Heart right ventricle (tissue), 16 donors: Measurements from ENCODE around the gene GAD2. TPM values are rescaled to one million over a fixed set of nuclear protein-coding genes. Genes with fewer than 3 reads are reported as not detected.

Source experiments
- ATAC-seq, 8 donors: fragments of 200-7000 bp; cut with Tn5 transposase; one replicate each; pipeline ENCODE4 v1.9.1; 2020; ENCODE audit warnings: mild to moderate bottlenecking in 8 of 8, moderate library complexity in 8 of 8, moderate number of reproducible peaks in 1 of 8
- DNase-seq, 2 donors: peaks; one replicate each; pipeline ENCODE4 v3.0.0-alpha.2; 2020
- H3K27ac ChIP-seq, 10 donors: fragments of 200-600 bp; sonication (generic) in 2 of 10; one replicate each; pipeline versions ENCODE4 v1.5.0 to v1.8.0; 2020 to 2022; ENCODE audit warnings: mild to moderate bottlenecking in 3 of 10
- H3K27me3 ChIP-seq, 7 donors: fragments of 200-600 bp; one replicate each; pipeline ENCODE4 v1.8.0; 2021 to 2022; ENCODE audit warnings: mild to moderate bottlenecking in 2 of 7
- H3K36me3 ChIP-seq, 9 donors: fragments of 200-600 bp; sonication (generic) in 1 of 9; one replicate each; pipeline versions ENCODE4 v1.5.0 to v1.8.0; 2020 to 2022; ENCODE audit warnings: mild to moderate bottlenecking in 2 of 9
- H3K4me1 ChIP-seq, 9 donors: fragments of 200-600 bp; sonication (generic) in 1 of 9; one replicate each; pipeline versions ENCODE4 v1.5.0 to v1.8.0; 2020 to 2022; ENCODE audit warnings: mild to moderate bottlenecking in 4 of 9
- H3K4me3 ChIP-seq, 10 donors: fragments of 200-600 bp; sonication (generic) in 2 of 10; one replicate each; pipeline versions ENCODE4 v1.5.0 to v1.8.0; 2020 to 2022; ENCODE audit warnings: mild to moderate bottlenecking in 7 of 10, moderate library complexity in 2 of 10
- H3K9me3 ChIP-seq, 11 donors: fragments of 200-600 bp in 10 of 11; sonication (generic) in 2 of 11; one replicate each; pipeline versions ENCODE4 v1.5.0 to v1.8.0; 2013 to 2022; ENCODE audit warnings: mild to moderate bottlenecking in 2 of 11, control low read depth in 1 of 11, moderate library complexity in 1 of 11
- CTCF ChIP-seq, 9 donors: fragments of 200-600 bp; sonication (generic) in 2 of 9; IDR thresholded peaks; one replicate each; pipeline versions ENCODE4 v1.5.0 to v1.8.0; 2021 to 2022; ENCODE audit warnings: antibody characterized with exemption in 9 of 9, mild to moderate bottlenecking in 5 of 9, moderate library complexity in 1 of 9
- WGBS, 2 donors: extraction: QIAGEN DNeasy Blood & Tissue Kit; methylation state at CpG; one replicate each; pipeline ENCODE4 v1.1.7; 2013; ENCODE audit warnings: inconsistent platforms in 1 of 2; 5-methylcytosine and 5-hydroxymethylcytosine counted together
- intact Hi-C, 10 donors: fragments of 100-400 bp; cut with DNase I; formaldehyde crosslinking; loops; one replicate each; pipeline versions ENCODE4 v1.11.1 to v1.14.2; 2022
- long read RNA-seq, 3 donors: library from polyadenylated mRNA; unstranded; transcript quantifications; one replicate each; pipeline ENCODE4 v2.0.0, GENCODE V29; 2020 to 2021
- polyA plus RNA-seq, 2 donors: library from polyadenylated mRNA; stranded (reverse); fragments of 200-250 nt; gene quantifications; one replicate each; pipeline ENCODE4 v1.2.3, GENCODE V29; 2013
- total RNA-seq, 10 donors: library from RNA; stranded (reverse); fragmentation: NEBNext Ultra II Directional in 3 of 10; extraction: Animal tissue kit (Norgen Biotek cat#: 25700) in 3 of 10; gene quantifications; one replicate each; pipeline versions ENCODE4 v1.2.1 to v1.2.4, GENCODE V29; 2021 to 2023
- donor health status: Arrhythmogenic right ventricular cardiomyopathy.
- donor health status: ischemic (EF 13 %, LVEDD 7.1; RV severe dilation, severe dysfunction).
- donor health status: healthy with polysubstance abuse.
- donor health status: DM: no; HTN: yes; CAD: no.
- donor health status: DM: no; HTN: no; CAD: no.
- donor health status: ischemic (EF 25% LVEDD 6.9; RV normal size, moderate dysfunction).
- donor health status: ischemic (EF 25% LVEDD 5.7; RV mildly dilated, moderate dysfunction).
- donor health status: healthy.
- donor health status: DM: yes; HTN: yes; CAD: no.
- donor health status: Ischemic cardiomyopathy.
- donor health status: ischemic (EF 35%, LVEDD 5.7; RV mildly dilated, moderate dysfunction).
- donor health status: nonischemic (EF 11% LVEDD 7.7; RV severe dilation, severe dysfunction).
- donor health status: DM: yes; HTN: yes; CAD: no.
- donor health status: PGD.
- donor health status: ischemic (EF 29% LVEDD 5.4; RV normal size, mild dysfunction).
- donor health status: nonischemic (EF 23%, LVEDD 6.1; RV moderate dilation, normal function).

The GAD2 gene
- not detected for total RNA-seq
- not detected for polyA plus RNA-seq
- long read RNA-seq, donor 1, result 0 reads
- long read RNA-seq, donor 2, result 0 reads
- long read RNA-seq, donor 3, result 0 reads

- Histone ChIP-seq H3K4me1 (peaks cover 0 to 34% (median 23%) of the 10 kb centered on the region in 9 donors), H3K27ac (no peak within 1 kb of the TSS), H3K9me3 (no peaks in the 10 kb centered on the region), H3K36me3 (no peaks in the 10 kb centered on the region), H3K27me3 (peaks cover 38 to 100% (median 98%) of the 10 kb centered on the region in 7 donors), H3K4me3 (peak within 1 kb of the TSS in 1 of 10 donors; percentile 5)
- 2% methylated on average over 60 of the region's 60 CpGs for WGBS, 2 donors
- ATAC-seq (no peak), DNase-seq (no peak)
- intact Hi-C loops, result no loop called here
- no peak for TF ChIP-seq CTCF (IDR thresholded peaks at IDR 0.05)
These were observed at the start of gene GAD2 for GRCh38 chr10:26216585-26217395. TSS of gene GAD2 (plus strand) at chr10:26216774. CDS start at chr10:26216810, 36 bp downstream.

GRCh38 chr10:26169466-26169865, 47.1 kb upstream of the GAD2 start:
- Histone ChIP-seq H3K36me3 (no peaks in the 10 kb centered on the region), H3K27ac (no peak overlapping the region), H3K27me3 (no peaks in the 10 kb centered on the region), H3K4me3 (no peak overlapping the region), H3K9me3 (no peaks in the 10 kb centered on the region), H3K4me1 (no peaks in the 10 kb centered on the region)
- 31 to 43% methylated on average over 2 of the region's 2 CpGs for WGBS, 2 donors
- DNase-seq (no peak), ATAC-seq (no peak)
- no peak for TF ChIP-seq CTCF (IDR thresholded peaks at IDR 0.05)
- intact Hi-C loops, result no loop called here

- Histone ChIP-seq H3K27ac (no peak overlapping the region), H3K9me3 (no peaks in the 10 kb centered on the region), H3K4me1 (no peaks in the 10 kb centered on the region), H3K27me3 (no peaks in the 10 kb centered on the region), H3K4me3 (no peak overlapping the region), H3K36me3 (no peaks in the 10 kb centered on the region)
- ATAC-seq (no peak), DNase-seq (no peak)
- no peak for TF ChIP-seq CTCF (IDR thresholded peaks at IDR 0.05)
- intact Hi-C loops, result no loop called here
- 58 to 65% methylated on average over 7 of the region's 7 CpGs for WGBS, 2 donors
These were observed 44.4 kb upstream of the GAD2 start for GRCh38 chr10:26172131-26172530.

GRCh38 chr10:26173837-26174236, 42.7 kb upstream of the GAD2 start:
- intact Hi-C loops, result no loop called here
- H3K4me3 ChIP-seq, result no peak overlapping the region
- no peaks in the 10 kb centered on the region for H3K9me3 ChIP-seq
- ATAC-seq (no peak), DNase-seq (no peak)
- H3K36me3 ChIP-seq, result no peaks in the 10 kb centered on the region
- H3K4me1 ChIP-seq, result no peaks in the 10 kb centered on the region
- no peak for TF ChIP-seq CTCF (IDR thresholded peaks at IDR 0.05)
- no peaks in the 10 kb centered on the region for H3K27me3 ChIP-seq
- WGBS, 2 donors, result 28 to 32% methylated on average over 2 of the region's 2 CpGs
- no peak overlapping the region for H3K27ac ChIP-seq
